ENCODE data around the gene PPFIBP1.

GRCh38 chr12:27622436-27623195 is 98.6 kb downstream of the PPFIBP1 start:
- TF ChIP-seq, protein P1, sequence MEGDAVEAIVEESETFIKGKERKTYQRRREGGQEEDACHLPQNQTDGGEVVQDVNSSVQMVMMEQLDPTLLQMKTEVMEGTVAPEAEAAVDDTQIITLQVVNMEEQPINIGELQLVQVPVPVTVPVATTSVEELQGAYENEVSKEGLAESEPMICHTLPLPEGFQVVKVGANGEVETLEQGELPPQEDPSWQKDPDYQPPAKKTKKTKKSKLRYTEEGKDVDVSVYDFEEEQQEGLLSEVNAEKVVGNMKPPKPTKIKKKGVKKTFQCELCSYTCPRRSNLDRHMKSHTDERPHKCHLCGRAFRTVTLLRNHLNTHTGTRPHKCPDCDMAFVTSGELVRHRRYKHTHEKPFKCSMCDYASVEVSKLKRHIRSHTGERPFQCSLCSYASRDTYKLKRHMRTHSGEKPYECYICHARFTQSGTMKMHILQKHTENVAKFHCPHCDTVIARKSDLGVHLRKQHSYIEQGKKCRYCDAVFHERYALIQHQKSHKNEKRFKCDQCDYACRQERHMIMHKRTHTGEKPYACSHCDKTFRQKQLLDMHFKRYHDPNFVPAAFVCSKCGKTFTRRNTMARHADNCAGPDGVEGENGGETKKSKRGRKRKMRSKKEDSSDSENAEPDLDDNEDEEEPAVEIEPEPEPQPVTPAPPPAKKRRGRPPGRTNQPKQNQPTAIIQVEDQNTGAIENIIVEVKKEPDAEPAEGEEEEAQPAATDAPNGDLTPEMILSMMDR (IDR thresholded peaks at IDR 0.05; ENCODE audit: insufficient read depth, low read length) = no peak
- TF ChIP-seq, protein P2, sequence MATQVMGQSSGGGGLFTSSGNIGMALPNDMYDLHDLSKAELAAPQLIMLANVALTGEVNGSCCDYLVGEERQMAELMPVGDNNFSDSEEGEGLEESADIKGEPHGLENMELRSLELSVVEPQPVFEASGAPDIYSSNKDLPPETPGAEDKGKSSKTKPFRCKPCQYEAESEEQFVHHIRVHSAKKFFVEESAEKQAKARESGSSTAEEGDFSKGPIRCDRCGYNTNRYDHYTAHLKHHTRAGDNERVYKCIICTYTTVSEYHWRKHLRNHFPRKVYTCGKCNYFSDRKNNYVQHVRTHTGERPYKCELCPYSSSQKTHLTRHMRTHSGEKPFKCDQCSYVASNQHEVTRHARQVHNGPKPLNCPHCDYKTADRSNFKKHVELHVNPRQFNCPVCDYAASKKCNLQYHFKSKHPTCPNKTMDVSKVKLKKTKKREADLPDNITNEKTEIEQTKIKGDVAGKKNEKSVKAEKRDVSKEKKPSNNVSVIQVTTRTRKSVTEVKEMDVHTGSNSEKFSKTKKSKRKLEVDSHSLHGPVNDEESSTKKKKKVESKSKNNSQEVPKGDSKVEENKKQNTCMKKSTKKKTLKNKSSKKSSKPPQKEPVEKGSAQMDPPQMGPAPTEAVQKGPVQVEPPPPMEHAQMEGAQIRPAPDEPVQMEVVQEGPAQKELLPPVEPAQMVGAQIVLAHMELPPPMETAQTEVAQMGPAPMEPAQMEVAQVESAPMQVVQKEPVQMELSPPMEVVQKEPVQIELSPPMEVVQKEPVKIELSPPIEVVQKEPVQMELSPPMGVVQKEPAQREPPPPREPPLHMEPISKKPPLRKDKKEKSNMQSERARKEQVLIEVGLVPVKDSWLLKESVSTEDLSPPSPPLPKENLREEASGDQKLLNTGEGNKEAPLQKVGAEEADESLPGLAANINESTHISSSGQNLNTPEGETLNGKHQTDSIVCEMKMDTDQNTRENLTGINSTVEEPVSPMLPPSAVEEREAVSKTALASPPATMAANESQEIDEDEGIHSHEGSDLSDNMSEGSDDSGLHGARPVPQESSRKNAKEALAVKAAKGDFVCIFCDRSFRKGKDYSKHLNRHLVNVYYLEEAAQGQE (IDR thresholded peaks at IDR 0.05; ENCODE audit: insufficient replicate concordance, low read depth) = no peak
- no peak for TF ChIP-seq POLR2AphosphoS5 (IDR thresholded peaks at IDR 0.05; ENCODE audit: low read depth)
